GM18870 (cell line): Measurements from ENCODE around the gene GRM4.

Experiments
- ATAC-seq: cut with Tn5 transposase; IDR thresholded peaks from one replicate; pipeline ENCODE4 v1.9.1; 2021; ENCODE audit warnings: moderate library complexity; ENCODE audit not compliant: unreplicated experiment

GRM4 gene

DNA sequence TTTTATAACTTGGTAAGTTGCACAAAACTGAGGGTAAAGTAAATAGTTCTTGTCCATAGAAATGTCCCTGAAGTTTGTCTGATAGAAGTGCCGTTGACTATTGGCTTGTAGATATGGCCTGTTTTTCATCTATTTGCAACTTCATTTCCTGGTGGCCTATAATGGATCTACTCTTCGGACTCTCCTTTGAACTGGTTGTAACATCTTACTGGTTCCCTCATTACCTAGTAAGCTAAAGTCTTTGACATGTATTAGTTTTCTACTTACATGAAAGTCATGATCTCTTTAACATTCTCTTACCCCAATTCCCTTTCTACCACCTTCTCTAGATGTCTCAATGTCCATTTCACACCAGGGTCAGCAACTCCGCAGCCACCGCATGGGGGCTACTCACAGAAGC, 146.3 kb downstream of the GRM4 start:
- ATAC-seq: no peak

DNA sequence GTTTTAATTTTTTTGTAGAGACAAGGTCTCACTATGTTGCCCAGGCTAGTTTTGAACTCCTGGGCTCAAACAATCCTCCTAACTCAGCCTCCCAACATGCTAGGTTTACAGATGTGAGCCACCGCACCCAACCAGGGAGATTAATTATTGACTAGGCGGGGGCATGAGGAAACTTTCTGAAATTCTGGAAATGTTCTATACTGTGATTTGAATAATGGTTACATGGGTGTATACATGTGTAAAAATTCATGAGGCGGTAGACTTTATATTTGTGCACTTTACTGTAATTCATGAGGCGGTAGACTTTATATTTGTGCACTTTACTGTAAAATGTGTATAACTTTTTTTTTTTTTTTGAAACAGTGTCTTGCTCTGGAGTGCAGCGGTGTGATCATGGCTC, 147.2 kb downstream of the GRM4 start:
- ATAC-seq: no peak

- ATAC-seq: no peak
These were observed 148.6 kb downstream of the GRM4 start for GRCh38 chr6:33997265-33997664.

GRCh38 chr6:33996120-33996475, 149.8 kb downstream of the GRM4 start:
- no peak for ATAC-seq

- ATAC-seq: no peak
These were observed 150.4 kb downstream of the GRM4 start for GRCh38 chr6:33995309-33996119.

DNA sequence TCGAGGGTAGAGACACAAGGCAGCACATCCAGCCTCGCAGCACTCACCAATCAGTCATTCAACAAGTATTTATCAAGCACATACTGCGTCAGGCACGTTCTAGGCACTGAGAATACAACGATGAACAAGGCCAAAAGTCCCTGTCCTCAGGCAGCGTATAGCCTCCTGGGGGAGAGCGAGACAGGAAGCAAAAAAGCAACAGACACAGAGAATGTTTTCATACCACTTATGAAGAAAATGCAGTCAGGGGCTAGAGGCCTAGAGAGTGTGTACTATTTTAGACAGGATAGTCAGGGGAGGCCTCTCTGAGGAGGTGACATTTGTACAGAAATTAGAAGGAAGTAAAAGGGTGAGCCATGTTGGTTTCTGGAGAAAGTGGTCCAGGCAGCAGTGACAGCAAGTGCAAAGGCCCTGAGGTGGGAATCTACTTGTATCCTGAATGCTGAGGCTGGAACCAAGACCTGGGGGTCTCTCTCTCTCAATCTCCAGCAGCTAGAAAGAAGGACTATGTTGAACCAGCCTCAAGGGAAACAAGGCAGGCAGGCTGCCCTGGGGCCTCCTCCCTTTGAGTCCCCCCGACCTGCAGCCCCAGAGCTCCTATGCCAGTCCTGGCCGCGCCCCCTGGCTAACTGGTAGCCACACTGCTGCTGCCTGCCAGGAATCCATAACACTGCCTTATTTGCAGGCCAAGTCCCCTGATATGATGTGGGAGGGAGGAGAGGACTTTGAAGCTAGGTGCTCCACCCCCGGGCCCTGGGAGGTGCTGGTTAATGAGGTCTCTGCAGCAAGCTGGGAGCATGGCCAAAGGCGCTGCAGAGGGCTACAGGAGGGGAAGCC, 151.2 kb downstream of the GRM4 start:
- ATAC-seq: no peak

DNA sequence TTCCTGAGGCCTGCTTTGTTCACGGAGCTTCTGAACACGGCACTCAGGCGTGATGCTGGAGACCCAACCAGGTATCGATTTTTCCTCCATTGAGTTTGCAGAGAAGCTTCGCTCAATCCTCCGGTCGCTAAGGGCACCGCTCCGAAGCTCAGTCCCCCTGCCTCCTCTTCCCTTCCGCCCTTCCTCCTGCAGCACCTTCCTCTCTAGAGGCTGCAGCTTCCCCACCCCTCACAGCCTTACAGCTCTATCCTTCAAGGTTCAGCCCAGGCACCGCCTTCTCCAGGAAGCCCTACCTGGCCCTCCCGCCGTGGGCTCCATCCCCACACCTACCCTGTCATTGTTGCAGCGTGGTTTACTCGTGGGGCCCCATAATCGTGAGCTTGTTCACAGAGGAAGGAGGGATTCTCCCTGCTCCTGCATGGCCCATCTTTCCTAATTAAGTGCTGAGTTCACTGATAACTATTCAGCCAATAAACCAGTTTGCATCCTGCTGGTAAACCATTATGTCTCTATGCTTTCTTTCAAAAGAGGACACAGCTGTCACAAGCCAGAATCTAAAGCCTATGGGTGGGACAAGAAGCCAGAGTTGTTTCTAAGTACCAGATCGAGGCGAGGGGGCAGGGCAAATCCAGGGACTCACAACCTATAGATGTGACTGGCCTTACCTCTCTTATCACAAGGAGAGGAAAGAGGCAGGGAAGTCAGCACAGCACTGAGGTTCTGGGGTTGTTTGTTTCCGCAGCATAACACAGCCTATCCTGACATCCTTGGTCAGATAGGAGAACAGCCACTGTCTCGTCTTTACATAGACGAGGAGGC, 152.0 kb downstream of the GRM4 start:
- ATAC-seq: no peak

DNA sequence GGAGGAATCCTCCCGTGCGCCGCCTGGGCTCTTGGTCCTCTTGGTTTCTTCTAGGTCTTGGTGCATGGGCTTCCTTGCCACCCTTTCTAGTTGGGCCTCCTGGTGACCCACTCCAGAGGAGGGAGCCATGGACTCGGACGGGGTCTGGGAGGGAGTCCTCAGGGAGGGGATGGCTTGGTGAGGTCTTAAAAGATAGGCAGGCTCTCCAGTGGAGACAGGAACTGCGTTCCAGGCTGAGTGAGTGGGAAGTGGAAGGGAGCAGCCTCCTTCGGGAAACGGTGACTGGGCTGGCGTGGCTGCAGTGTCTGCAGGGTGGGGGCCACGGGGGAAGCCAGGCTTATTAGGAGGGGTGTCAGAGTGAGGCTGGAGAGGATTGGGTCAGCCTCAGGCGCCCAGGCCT, 152.8 kb downstream of the GRM4 start:
- ATAC-seq: no peak

GRCh38 chr6:33992191-33992590, 153.7 kb downstream of the GRM4 start:
- ATAC-seq: no peak

DNA sequence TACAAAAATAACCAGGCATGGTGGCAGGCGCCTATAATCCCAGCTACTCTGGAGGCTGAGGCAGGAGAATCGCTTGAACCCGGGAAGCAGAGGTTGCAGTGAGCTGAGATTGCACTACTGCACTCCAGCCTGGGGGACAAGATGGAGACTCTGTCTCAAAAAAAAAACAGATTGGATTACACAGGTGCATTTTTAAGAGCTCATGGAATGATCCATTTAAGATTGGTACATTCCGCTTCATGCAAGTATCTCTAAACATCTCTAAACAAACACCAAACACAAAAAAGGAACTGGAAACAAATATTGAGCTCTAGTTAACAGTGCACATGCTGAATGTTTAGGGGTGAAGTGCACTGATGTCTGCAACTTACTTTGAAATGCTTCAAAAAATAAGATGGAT, 154.3 kb downstream of the GRM4 start:
- ATAC-seq: no peak

DNA sequence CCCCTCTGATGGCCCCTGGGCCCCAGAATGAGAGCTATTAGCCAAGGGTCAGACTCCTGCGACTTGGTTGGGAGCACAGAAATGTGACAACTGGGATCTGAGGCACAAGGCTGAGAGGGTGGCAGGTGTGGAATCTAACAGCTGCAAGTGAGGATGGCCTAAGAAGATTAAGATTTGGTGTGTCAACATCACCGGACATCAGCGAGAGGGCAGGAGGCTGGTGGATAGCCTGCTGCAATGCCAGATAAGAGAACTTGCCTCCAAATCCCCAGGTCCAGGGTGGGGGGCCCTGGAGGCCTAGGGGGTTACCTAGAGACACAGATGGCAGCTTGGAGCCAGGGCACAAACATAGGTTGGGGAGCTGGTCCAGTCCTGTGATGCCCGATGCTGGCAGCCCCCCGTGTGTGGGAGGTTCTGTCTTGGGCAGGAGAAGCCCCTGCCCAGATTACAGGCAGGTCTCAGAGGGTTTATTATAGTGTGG, 155.8 kb downstream of the GRM4 start:
- ATAC-seq: no peak

- no peak for ATAC-seq
These were observed 156.7 kb downstream of the GRM4 start for GRCh38 chr6:33989016-33989854.

GRCh38 chr6:33988121-33989015, 157.5 kb downstream of the GRM4 start:
- no peak for ATAC-seq

GRCh38 chr6:33987531-33988021, 158.3 kb downstream of the GRM4 start:
- no peak for ATAC-seq

GRCh38 chr6:33985947-33986346, 159.9 kb downstream of the GRM4 start:
- no peak for ATAC-seq

- ATAC-seq: no peak
These were observed 160.6 kb downstream of the GRM4 start for GRCh38 chr6:33985313-33985751.

DNA sequence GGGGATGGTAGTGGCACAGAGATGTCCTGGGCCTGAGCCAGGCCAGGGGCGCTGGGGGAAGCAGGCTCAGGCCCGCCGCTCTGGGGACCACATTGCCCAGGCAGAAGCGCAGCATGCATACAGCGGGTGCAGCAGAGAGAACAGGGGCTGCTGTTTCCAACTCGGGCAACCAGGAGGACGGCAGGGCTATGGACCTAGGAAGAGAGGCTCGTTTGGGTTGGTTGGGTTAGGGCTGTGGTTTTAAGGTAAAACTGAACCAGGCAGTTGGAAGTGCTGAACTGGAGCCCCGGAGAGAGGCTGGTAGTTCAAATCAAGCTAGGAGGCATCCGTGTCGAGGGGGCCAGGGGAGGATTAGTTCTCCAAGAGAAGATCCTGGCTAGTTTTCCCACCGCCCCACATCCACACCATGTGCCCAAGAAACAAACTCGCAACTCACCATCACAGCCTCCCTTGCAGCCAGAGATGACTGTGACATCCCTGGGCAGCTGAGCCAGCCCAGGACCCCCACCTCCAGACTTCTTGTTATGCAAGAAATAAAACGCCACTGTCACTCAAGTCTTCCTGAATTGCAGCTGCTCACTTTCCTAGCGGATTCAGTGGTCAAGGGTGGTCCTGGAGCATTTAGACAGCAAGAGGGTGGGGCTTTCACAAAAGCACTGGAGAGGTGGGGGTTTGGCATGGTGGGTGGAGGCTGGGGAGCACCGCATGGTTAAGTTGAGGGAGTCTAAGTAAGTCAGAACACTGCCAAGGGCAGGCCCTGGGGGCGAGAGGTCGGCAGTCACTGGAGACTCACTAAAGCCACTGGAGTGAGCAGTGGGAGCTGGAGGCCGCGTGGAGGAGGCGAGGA, 161.2 kb downstream of the GRM4 start:
- no peak for ATAC-seq
